ENCODE measurements around the gene SLC12A1. TPM values are rescaled to one million over a fixed set of nuclear protein-coding genes. Genes with fewer than 3 reads are reported as not detected.

The SLC12A1 gene
- polyA plus RNA-seq, 2 of the 4 experiments (the other 2 are of a cell fraction), result not detected

- Histone ChIP-seq H3K27ac (no peak overlapping the region), H3K4me1 (no peaks in the 10 kb centered on the region), H3K4me2 (no peak overlapping the region), H3K9me3 (no peaks in the 10 kb centered on the region), H3K4me3 (no peak overlapping the region)
- ATAC-seq (no peak), FAIRE-seq (no peak), DNase-seq (ENCODE audit: low read depth in 1 of 2, low spot score in 1 of 2) (no peak)
- CTCF ChIA-PET, result no interaction called here
- POLR2A ChIA-PET, result no interaction called here
- 21% methylated on average over 4 of the region's 4 CpGs for WGBS (ENCODE audit: missing lambda C conversion rate)
- TF ChIP-seq ZC3H11A (IDR thresholded peaks at IDR 0.05), result no peak
- no peak for TF ChIP-seq TP53 (CRISPR knock-in tag; IDR thresholded peaks at IDR 0.05)
- TF ChIP-seq FOSL2 (IDR thresholded peaks at IDR 0.05), result no peak
- TF ChIP-seq FOSL2 (CRISPR knock-in tag; IDR thresholded peaks at IDR 0.05), result no peak
- TF ChIP-seq CBX2 (IDR thresholded peaks at IDR 0.05; ENCODE audit: borderline replicate concordance, low read depth), result no peak
- no peak for TF ChIP-seq RARB (CRISPR knock-in tag; IDR thresholded peaks at IDR 0.05)
- no peak for TF ChIP-seq EHF (CRISPR knock-in tag; IDR thresholded peaks at IDR 0.05)
- no peak for TF ChIP-seq NFE2L2 (conservative IDR thresholded peaks at IDR 0.05; ENCODE audit: low read length)
- TF ChIP-seq, protein P1, sequence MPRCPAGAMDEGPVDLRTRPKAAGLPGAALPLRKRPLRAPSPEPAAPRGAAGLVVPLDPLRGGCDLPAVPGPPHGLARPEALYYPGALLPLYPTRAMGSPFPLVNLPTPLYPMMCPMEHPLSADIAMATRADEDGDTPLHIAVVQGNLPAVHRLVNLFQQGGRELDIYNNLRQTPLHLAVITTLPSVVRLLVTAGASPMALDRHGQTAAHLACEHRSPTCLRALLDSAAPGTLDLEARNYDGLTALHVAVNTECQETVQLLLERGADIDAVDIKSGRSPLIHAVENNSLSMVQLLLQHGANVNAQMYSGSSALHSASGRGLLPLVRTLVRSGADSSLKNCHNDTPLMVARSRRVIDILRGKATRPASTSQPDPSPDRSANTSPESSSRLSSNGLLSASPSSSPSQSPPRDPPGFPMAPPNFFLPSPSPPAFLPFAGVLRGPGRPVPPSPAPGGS (IDR thresholded peaks at IDR 0.05), result no peak
- TF ChIP-seq CBX8 (IDR thresholded peaks at IDR 0.05), result no peak
- TF ChIP-seq GATA3 (IDR thresholded peaks at IDR 0.05; ENCODE audit: borderline replicate concordance), result no peak
- no peak for TF ChIP-seq NR3C1 (IDR thresholded peaks at IDR 0.05)
- TF ChIP-seq, protein P2, sequence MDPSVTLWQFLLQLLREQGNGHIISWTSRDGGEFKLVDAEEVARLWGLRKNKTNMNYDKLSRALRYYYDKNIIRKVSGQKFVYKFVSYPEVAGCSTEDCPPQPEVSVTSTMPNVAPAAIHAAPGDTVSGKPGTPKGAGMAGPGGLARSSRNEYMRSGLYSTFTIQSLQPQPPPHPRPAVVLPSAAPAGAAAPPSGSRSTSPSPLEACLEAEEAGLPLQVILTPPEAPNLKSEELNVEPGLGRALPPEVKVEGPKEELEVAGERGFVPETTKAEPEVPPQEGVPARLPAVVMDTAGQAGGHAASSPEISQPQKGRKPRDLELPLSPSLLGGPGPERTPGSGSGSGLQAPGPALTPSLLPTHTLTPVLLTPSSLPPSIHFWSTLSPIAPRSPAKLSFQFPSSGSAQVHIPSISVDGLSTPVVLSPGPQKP (IDR thresholded peaks at IDR 0.05; ENCODE audit: low read depth, low read length), result no peak
Measured at GRCh38 chr15:48273049-48273448, 66.9 kb downstream of the SLC12A1 start.

DNA sequence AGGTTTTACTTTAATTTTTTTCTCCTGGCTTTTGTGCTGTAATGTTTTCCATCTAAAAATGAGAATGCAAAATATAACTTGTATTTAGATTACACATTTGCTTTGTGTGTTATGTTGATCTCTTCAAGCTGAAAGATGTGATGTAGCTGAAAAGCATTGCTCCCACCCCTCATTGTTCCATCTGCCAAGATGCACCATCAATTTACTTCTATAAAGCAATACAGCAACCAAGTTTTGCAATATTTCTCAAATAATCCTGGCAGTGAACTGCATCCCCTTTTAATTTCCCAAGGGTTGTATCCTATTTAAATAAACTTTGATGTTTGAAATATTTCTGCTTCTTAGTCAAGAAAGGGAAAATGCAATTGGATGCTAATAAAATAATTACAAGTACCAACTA is 72.6 kb downstream of the SLC12A1 start:
- Histone ChIP-seq H3K4me3 (no peak overlapping the region), H3K9me3 (no peaks in the 10 kb centered on the region), H3K4me1 (no peaks in the 10 kb centered on the region), H3K4me2 (no peak overlapping the region), H3K27ac (no peak overlapping the region)
- no peak for TF ChIP-seq ZNF302 (CRISPR knock-in tag; IDR thresholded peaks at IDR 0.05)
- no peak for TF ChIP-seq RAD21 (conservative IDR thresholded peaks at IDR 0.05 in 1 of 2, IDR thresholded peaks at IDR 0.05 in 1 of 2)
- TF ChIP-seq REST (IDR thresholded peaks at IDR 0.05), result no peak
- ChIA-PET CTCF (no interaction called here), POLR2A (no interaction called here)
- no peak for ATAC-seq
- FAIRE-seq, result no peak
- no peak for DNase-seq (ENCODE audit: low read depth in 1 of 2, low spot score in 1 of 2)

DNA sequence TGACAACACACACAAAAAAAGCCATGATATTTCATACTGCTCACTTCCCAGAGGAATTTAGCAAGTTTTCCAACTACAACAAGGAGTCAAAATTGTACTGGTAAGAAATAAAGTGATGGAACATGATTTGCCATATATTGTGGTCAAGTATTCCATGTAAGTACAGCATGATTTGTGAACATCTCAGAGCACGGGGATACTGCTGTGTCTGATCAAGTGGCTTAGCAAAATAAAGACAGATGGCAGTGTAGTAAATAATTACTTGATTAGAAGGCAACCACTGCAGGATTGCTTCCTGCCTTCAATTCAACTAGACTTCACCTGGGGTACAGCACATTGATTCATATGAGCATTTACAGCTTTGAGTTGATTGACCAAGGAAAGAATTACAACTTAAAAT is 73.5 kb downstream of the SLC12A1 start:
- ChIA-PET CTCF (no interaction called here), POLR2A (no interaction called here)
- Histone ChIP-seq H3K4me2 (no peak overlapping the region), H3K9me3 (no peaks in the 10 kb centered on the region), H3K4me1 (no peaks in the 10 kb centered on the region), H3K27ac (no peak overlapping the region), H3K4me3 (no peak overlapping the region)
- no peak for ATAC-seq
- FAIRE-seq, result no peak
- 0% methylated on average over 1 of the region's 1 CpG for WGBS (ENCODE audit: missing lambda C conversion rate)
- no peak for DNase-seq (ENCODE audit: low read depth in 1 of 2, low spot score in 1 of 2)
- TF ChIP-seq NPAS2 (CRISPR knock-in tag; IDR thresholded peaks at IDR 0.05; ENCODE audit: borderline replicate concordance), result no peak
- TF ChIP-seq ZNF302 (CRISPR knock-in tag; IDR thresholded peaks at IDR 0.05), result no peak
- no peak for TF ChIP-seq POLR2A (IDR thresholded peaks at IDR 0.05; ENCODE audit: low read length)
- no peak for TF ChIP-seq E2F6 (IDR thresholded peaks at IDR 0.05; ENCODE audit: borderline replicate concordance, low read depth)
- TF ChIP-seq EHMT2 (IDR thresholded peaks at IDR 0.05; ENCODE audit: low read depth), result no peak
- TF ChIP-seq, protein P3, sequence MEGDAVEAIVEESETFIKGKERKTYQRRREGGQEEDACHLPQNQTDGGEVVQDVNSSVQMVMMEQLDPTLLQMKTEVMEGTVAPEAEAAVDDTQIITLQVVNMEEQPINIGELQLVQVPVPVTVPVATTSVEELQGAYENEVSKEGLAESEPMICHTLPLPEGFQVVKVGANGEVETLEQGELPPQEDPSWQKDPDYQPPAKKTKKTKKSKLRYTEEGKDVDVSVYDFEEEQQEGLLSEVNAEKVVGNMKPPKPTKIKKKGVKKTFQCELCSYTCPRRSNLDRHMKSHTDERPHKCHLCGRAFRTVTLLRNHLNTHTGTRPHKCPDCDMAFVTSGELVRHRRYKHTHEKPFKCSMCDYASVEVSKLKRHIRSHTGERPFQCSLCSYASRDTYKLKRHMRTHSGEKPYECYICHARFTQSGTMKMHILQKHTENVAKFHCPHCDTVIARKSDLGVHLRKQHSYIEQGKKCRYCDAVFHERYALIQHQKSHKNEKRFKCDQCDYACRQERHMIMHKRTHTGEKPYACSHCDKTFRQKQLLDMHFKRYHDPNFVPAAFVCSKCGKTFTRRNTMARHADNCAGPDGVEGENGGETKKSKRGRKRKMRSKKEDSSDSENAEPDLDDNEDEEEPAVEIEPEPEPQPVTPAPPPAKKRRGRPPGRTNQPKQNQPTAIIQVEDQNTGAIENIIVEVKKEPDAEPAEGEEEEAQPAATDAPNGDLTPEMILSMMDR (IDR thresholded peaks at IDR 0.05), result no peak
- no peak for TF ChIP-seq EHF (CRISPR knock-in tag; IDR thresholded peaks at IDR 0.05)
- TF ChIP-seq KDM5A (IDR thresholded peaks at IDR 0.05), result no peak
- TF ChIP-seq ZC3H11A (IDR thresholded peaks at IDR 0.05), result no peak
- no peak for TF ChIP-seq HEYL (CRISPR knock-in tag; IDR thresholded peaks at IDR 0.05)
- TF ChIP-seq RAD21 (conservative IDR thresholded peaks at IDR 0.05 in 1 of 2, IDR thresholded peaks at IDR 0.05 in 1 of 2), result no peak
- no peak for TF ChIP-seq BHLHE40 (IDR thresholded peaks at IDR 0.05; ENCODE audit: low read depth, low read length)
- no peak for TF ChIP-seq EP300 (IDR thresholded peaks at IDR 0.05)
- no peak for TF ChIP-seq KDM1A (IDR thresholded peaks at IDR 0.05; ENCODE audit: low read depth)
- TF ChIP-seq ATOH8 (CRISPR knock-in tag; IDR thresholded peaks at IDR 0.05; ENCODE audit: low read depth), result no peak
- no peak for TF ChIP-seq MYC (IDR thresholded peaks at IDR 0.05; ENCODE audit: borderline replicate concordance, low read length)
